Measurements from ENCODE around the gene BYSL.
"Not testable (repeated sequence)": the region's sequence is repeated elsewhere in the genome, so short reads cannot be mapped to it uniquely, and the experiment has no call there.

BYSL gene

DNA sequence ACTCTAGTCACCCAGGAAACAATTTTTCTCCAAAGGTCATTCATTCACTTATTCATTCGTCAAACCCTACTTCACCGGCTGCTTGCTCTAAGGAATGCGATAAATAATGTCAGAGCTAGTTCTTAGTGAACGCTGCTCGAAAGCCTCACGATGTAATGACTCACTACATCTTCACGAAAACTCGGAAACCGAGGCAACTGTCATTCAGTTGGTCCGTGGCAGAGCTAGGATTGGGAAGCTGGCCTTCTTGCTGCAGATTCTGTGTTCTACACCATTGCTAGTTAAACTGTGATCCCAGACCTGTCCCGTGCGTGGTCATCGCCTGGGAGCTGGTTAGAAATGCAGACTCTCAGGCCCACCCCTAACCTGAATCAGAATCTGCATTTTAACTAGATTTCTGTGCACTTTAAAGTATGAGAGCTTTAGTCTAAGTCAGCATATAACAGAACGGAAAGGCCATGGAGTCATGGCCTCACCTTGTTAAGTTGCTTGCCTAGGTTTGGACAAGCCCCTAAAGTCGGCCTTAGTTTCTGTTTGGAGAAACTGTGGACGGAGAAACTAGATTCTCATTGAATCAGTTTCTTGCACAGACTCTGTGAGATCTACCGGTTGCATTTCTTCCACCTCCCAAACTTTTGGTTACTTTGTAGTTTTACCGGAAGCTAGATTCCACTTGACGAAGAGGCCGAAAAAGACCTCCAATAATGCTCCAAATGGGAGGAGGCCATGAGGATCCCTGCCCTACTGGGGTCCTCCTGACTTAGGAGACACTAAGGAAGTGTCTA, 21.0 kb downstream of the BYSL start:
- no peak for DNase-seq (ENCODE audit: low read depth)

DNA sequence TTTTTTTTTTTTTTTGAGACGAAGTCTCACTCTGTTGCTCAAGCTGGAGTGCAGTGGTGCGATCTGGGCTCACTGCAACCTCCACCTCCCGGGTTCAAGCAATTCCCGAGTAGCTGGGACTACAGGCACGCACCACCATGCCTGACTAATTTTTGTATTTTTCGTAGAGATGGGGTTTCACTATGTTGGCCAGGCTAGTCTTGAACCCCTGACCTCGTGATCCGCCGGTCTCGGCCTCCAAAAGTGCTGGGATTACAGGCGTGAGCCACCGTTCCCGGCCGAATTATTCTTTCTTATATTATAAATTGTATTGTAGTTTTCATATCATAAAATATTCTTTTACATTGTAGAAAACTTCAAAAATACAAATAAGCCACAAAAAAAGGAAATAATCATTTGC, 21.6 kb downstream of the BYSL start:
- not testable (repeated sequence) for DNase-seq (ENCODE audit: low read depth)

DNA sequence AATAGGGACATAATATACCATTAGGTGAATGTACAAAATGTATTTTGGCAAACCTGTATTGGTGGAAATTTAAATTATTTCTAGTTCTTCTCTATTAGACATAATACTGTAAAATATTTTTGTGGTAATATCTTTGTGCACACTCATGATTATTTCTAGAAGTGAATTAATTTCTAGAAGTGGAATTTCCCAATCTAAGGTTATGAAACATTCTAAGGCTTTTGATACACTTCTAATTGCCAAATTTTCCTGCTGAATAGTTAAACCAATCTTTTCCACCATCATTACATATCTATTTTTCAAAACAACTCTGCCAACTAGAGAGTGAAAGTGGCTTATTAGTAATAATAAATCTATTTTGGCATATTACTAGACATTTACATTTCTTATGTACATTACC, 22.2 kb downstream of the BYSL start:
- no peak for DNase-seq (ENCODE audit: low read depth)

DNA sequence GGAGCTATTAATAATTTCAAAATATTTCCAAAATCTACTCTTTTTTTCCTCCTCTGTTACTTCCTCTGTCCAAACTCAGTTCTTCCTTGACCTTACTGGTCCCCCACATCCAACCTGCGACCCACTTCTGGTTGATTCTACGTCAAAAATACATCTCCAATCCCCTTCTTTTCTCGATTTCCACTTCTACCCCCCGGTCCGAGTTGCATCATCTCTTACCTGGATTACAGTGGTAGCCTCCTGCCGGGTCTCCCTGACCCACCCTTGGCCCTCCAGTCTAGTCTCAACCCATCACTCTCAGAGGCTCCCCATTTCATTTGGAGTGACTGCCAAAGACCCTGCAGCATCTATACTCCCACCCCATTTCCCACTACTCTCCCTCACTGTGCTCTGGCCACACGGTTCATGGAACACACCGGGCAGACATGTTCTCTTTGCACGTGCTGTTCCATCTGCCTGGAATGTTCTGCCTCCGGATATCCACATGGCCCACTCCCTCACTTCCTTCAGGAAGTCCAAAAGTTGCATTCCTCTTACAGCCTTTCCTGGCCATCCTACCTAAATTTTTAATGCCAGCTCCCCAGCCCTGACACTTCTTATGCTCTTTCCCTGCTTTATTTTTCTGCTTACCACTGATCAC, 26.4 kb downstream of the BYSL start:
- no peak for DNase-seq (ENCODE audit: low read depth)

DNA sequence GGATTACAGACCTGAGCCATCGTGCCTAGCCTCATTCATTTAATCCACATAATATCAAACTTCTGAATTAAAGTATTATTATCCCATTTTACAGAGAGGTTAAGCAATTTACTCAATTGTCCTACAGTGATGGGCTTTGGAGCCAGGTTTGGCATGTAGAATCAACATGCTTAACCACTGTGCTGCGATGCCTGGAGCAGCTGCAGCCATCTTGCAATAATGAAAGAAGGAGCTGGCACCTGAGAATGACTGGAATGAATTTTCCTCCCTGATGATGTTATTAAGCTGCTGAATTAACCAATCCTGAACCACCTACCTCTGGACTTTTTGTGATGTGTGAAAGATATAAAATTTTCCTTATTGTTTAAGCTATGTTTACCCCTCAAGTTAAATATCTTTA, 33.4 kb downstream of the BYSL start:
- no peak for DNase-seq (ENCODE audit: low read depth)

DNA sequence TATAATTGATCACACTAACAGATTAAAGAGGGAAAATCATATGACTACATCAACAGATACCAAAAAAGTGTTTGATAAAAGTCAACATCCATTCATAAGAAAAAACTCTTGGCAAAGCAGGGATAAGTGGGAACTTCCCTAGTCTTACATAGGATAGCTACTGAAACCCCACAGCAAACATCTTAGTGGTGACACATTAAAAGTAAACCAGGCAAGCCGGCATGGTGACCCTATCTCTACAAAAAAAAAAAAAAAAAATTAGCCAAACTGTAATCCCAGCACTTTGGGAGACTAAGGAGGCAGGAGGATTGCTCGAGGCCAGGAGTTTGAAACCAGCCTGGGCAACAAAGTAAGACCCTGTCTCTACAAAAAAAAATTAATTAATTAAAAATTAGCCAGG, 34.1 kb downstream of the BYSL start:
- no peak for DNase-seq (ENCODE audit: low read depth)

DNA sequence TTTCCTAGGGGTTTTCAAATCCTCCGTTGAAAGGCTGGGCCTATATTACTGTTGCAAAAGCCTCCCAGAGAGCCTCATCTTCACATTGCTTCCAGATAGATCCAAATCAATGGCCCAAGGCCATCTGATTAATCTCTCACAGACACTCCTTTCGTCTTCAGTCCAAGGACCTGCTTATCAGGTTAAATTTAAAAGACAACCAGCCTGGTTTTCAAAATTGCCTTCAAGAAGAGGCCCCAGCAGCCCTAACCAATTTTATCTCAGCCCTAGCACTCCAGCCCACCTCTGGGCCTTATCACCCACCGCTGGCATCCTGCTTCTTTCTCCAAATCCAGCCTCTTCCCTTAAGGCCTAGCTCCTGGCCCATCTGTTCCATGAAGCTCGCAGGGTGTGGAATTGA, 35.8 kb downstream of the BYSL start:
- DNase-seq (ENCODE audit: low read depth): no peak

DNA sequence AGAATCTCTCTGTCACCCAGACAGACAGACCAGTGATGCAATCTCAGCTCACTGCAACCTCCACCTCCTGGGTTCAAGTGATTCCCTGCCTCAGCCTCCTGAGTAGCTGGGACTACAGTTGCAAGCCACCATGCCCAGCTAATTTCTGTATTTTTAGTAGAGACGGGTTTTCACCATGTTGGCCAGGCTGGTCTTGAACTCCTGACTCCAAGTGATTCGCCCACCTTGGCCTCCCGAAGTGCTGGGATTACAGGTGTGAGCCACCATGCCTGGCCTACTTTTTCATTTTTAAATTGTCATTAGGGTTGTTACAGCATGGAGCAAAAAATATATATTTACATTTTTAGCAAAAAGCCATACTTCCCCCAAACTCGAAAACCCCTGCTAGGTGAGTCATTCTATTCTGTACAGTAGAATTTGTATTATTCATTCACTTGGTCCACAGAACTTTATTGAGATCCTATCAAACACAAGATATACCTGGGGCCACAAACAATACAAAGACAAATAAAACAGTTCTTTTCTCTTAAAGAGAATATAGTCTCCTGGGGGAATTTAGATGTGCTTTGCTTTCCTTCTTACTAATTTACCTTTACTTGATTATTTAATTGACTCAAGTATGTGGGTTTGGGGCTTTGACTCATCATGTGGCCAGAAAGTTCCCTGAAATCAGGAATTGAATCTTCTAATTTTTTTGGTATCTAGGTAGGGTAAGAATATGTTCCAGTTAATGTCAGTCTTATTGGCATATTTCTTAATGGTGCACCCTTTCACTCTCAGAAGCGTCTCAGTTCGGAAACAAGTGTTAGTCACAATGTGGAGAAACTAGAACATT, 36.9 kb downstream of the BYSL start:
- DNase-seq (ENCODE audit: low read depth): no peak

DNA sequence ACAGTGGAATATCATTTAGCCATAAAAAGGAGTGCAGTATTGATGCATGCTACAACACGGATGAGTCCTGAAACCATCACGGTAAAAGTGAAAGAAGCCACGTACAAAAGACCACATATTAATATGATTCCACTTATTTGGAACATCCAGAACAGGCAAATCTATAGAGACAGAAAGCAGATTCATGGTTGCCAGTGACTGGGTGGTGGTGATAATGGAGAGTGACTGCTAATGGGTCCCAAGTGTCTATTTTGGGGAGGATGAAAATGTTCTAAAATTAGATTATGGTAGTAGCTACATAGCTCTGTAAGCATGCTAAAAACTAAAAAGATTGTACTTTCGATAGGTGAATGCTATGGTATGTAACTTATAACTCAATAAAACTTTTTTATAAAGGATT, 38.7 kb downstream of the BYSL start:
- no peak for DNase-seq (ENCODE audit: low read depth)

DNA sequence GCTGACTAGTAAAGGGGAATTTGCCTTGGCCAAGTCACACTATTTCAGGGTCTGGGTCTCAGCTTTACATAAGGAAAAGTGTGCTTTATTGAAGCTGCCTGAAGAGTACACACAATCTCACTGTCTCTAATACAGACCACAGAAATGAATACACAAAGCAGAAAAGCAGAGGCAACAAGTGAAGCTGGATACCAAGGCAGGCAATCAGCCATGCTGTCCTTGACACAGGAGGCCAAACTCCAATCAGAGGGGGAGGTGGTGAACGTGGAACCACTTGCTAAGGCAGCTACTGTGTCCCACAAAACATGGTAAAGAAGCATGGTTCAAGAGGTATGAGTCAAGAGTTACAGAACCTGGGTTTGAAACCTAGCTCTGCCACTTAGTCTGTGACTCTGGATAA, 42.1 kb downstream of the BYSL start:
- DNase-seq (ENCODE audit: low read depth): no peak

DNA sequence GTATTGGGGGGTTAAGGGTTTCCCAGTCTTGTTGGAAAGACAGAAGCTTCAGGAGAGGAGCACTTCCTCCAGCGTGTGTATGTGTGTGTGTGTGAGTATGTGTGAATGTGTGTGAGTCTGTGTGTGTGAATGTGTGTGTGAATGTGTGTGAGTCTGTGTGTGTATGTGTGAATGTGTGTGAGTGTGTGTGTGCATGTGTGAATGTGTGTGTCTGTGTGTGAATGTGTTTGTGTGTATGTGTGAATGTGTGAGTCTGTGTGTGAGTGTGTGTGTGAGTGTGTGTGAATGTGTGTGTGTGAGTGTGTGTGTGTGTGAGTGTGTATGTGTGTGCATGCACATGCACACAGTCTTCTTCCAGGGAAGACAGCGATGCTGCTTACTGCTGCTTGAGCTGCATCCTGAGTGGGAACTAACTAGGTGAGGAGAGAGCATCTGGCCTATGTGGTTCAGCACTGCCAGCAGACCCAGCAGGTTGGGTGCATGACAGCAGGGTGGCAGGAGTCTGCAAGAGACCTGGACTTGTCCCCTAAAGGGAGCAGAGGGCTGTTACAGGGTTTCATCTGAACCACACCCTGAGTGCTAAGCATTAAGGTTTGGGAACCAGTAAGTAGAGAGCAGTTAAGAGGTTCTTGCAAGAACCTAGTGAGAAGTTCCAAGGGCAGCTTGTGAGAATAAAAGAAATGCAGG, 43.0 kb downstream of the BYSL start:
- DNase-seq (ENCODE audit: low read depth): no peak

DNA sequence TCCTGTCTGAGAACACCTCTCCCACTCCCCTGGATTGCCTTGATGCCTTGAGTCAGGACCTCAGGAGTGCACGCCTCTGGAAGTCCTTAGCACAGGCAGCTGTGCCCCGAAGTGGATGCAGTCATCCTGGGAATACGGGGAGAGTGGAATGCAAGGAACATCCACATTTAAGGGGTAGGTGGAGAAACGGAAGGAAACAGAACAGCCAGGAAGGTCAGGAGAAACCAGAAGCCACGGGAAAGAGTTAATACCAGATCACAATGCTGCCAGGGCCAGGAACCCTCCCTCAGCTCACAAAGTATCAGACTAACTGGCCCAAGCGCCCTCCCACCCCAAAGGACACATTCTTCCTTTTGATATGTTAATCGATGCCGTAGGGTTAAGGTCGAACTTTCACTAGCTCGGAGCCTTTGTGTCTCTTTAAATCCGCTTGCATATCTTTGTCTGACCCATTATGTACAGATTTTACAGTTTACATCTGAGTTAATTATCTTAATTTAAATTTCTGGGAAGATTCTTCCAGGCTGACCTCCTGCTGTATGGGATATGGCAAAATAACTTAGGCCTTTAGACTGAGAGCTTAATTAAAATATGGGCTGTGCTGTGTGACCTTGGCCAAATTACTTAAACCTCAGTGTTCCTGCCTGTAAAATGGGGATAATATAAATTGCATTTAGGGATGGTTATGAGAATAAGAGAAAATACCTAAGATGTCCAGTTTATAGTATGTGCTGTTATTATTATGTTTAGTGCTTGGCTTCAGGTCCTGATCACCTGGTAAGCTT, 44.3 kb downstream of the BYSL start:
- no peak for DNase-seq (ENCODE audit: low read depth)

DNA sequence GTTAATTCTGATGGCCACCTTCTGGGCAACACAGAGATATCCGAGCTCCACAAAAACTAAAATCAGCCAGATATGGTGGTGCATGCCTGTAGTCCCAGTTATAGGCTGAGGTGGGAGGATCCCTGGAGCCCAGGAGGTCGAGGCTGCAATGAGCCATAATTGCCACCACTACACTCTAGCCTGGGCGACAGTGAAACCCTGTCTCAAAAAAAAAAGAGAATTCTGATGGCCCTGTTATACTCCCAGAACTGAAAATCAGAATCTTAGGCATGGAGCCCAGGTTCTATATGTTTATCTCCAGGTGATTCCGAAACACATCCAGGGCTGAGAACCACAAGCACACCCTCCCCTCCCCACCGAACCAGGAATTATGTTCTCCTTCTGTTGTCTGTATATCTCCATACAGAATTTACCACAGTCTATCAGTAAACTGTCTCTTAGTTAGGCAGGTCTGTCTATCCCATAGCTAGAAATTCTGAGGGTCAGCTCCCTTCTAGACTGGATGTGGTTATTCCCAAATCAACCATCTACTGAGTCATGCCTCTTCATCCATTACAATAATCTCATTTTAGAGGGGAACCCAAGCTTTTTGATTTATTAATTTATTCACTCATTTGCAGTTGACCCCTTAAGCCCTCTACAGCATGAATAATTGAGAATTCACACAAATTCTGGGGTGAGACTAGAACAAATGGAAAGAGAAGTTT, 45.1 kb downstream of the BYSL start:
- DNase-seq (ENCODE audit: low read depth): no peak

DNA sequence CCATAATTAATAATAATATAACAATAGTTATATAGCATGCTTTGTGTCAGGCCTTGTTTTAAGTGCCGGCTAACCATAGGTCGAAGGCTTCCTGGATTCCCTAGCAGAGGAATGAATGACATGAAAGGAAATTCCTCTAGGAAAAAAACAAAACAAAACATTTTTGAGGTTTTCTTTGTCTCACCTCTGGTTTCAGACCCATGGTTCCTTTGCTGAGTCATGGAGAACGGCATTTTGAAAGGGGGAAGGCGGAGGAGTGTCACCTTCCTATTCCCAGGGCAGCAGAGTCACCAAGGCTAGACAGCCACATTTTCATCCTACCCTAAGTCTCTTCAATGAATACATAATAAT, 45.6 kb downstream of the BYSL start:
- no peak for DNase-seq (ENCODE audit: low read depth)

DNA sequence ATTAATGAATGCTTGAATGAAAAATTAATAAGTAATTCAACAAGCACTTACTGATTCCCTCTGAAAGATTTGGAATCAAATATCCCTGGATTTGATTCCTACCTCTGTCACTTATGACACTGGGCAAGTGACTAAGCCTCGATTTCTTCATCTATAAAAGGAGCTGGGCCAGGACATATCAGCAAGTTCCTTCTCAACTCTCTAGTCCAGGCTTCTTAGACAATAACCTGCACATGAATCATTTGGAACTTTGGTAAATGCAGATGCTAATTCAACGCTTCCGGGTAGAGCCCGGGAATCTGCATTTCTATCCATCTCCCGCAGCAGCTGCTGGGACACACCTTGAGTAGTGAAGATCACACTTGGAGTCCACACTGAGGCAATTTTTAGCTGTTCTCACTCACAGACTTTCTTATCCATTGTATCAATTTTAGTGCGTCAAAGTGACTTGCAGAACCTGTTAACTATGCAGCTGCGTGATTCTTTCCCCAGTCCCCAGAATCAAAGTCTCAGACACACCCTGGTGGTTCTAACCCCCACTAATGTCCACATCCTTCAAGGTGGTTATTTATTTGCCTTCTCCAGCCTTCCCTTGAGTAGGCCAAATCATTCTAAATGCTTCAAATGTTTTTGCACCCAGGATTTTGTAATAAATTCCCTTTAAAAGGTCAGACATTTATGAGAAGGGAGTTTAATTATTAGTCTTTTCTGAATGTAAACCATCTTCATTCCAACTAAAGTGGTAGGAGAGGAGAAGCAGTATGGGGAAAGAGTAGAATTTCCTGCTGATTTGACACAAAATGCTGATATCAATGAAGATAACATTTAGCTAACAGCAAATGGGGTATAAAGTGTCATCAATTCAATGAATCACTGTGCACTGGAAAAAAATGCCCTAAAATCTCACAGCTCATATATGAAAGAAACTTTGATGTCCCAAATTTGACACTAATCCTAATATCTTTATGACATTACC, 46.3 kb downstream of the BYSL start:
- DNase-seq (ENCODE audit: low read depth): no peak

DNA sequence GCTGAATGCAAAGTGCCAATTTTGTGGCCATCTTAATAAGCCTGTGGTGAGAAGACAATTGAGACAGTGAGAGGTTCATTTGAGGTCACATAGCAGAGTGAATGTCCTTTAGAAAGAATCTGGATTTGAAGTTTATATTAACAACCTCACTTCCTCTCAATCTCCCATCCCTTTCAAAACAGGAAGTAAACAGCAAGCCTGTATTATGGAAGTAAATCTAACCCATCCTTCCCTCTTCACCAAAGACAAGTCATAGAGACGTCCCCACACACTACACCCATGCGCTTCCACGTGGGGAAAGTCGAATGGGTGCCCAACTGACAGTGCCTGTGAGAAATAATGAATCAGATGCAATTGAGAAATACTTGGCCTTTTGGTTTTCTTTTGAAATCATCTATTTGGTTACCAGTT, 49.1 kb downstream of the BYSL start:
- no peak for DNase-seq (ENCODE audit: low read depth)

DNA sequence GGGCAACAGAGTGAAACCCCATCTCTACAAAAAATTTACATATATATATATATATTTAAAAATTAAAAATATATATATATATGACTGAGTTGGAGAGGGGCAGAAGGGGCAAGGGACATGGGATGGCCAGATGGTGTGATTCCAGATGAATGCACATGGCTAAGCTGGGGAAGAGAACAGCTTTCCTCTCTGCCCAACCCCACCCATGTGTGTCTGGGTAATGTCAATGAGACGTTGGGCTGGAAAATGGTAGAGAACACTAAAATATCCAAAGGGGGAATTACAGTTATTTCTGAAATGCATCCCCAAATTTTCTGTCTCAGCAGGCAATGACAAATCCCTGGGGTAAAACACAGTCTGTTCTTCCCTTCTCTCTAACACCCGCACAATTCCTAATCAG, 51.5 kb downstream of the BYSL start:
- no peak for DNase-seq (ENCODE audit: low read depth)

DNA sequence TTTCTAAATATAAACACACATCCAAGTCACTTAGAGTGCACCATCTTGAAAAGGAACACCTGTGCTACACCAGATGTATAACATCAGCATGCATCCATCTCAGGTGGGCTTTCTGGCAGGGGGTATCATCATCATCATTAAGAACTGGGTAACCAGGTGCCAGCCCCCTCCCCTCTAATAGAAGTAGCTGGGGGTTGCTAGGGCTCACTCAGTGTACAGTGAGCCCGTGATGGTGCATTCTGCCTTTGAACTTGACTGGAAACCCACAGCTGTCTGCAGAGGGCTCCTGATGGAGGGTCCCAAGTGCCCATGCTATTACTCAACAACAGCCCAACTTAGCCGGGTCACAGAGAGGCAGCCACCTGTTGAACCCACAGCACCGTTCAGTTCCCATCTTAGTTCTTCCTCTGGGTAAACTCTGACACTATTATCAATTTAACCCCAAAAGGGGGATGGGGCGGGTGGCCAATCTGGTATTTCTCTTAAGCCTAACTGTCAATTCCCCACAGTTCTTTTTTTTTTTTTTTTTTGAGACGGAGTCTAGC, 53.1 kb downstream of the BYSL start:
- DNase-seq (ENCODE audit: low read depth): no peak

DNA sequence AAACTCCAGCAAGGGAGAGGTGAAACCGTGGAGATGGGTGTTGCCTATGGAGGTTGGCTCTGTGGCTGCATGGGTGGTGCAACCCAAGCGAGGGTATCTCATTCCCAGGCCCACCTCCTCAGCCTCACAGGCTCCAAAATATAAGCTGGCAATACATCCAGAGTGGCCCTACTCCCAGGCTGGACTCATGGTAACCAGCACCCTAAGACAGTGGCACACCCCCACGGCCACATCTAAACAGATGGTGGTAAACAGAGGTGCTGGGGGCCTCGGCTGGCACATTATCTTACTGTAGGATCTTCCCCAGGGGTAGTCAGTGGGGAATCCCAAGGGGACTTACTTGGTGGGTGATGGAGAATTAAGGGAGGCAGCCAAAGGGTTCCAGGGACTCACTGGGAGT, 54.0 kb downstream of the BYSL start:
- no peak for DNase-seq (ENCODE audit: low read depth)

Data from stimulated activated CD8-positive, alpha-beta memory T cell treated with anti-CD3 and anti-CD28 coated beads, Interleukin-15, amount 100 ng/mL, for 1 hour (primary cell).